ENCODE results near the gene CCDC177.

Gene CCDC177

GRCh38 chr14:69529563-69529962, 45.1 kb downstream of the CCDC177 start:
- no peak for TF ChIP-seq CTCF (IDR thresholded peaks at IDR 0.05; ENCODE audit: insufficient read depth, low read length, poor library complexity, severe bottlenecking)
- no peak for TF ChIP-seq EZH2phosphoT487 (conservative IDR thresholded peaks at IDR 0.05; ENCODE audit: low read length)
- Histone ChIP-seq H3K27ac (ENCODE audit: low read depth, low read length) (no peak overlapping the region), H3K9me3 (ENCODE audit: insufficient read depth, low read length) (no peaks in the 10 kb centered on the region)

GRCh38 chr14:69528930-69529329, 45.7 kb downstream of the CCDC177 start:
- no peak overlapping the region for H3K9ac ChIP-seq (ENCODE audit: low read length)
- H3K4me3 ChIP-seq (ENCODE audit: insufficient read depth, low read length, poor library complexity, severe bottlenecking), result no peak overlapping the region
- H3K27me3 ChIP-seq (ENCODE audit: low read length), result no peaks in the 10 kb centered on the region
- no peaks in the 10 kb centered on the region for H3K9me2 ChIP-seq (replicated peaks; ENCODE audit: insufficient read depth, low read length)
- no peaks in the 10 kb centered on the region for H3F3A ChIP-seq (ENCODE audit: insufficient read depth)
- H3K4me2 ChIP-seq (ENCODE audit: low read depth, low read length, poor library complexity, severe bottlenecking), result no peak overlapping the region
- no peak overlapping the region for H2AFZ ChIP-seq (ENCODE audit: low read depth, low read length, severe bottlenecking)
- no peaks in the 10 kb centered on the region for H4K20me1 ChIP-seq (ENCODE audit: low read depth, low read length)
- no peaks in the 10 kb centered on the region for H3K9me3 ChIP-seq (ENCODE audit: insufficient read depth, low read length)
- H3K36me3 ChIP-seq (ENCODE audit: low read length), result no peaks in the 10 kb centered on the region
- TF ChIP-seq CTCF (IDR thresholded peaks at IDR 0.05; ENCODE audit: insufficient read depth, low read length, poor library complexity, severe bottlenecking) (no peak), EZH2phosphoT487 (conservative IDR thresholded peaks at IDR 0.05; ENCODE audit: low read length) (no peak)
- no peak overlapping the region for H3K27ac ChIP-seq (ENCODE audit: low read depth, low read length)
- no peaks in the 10 kb centered on the region for H3K79me2 ChIP-seq (ENCODE audit: insufficient read depth, low read length)

More at GRCh38 chr14:69529563-69529962, 45.1 kb downstream of the CCDC177 start:
- Histone ChIP-seq H2AFZ (ENCODE audit: low read depth, low read length, severe bottlenecking) (no peak overlapping the region), H3K4me3 (ENCODE audit: insufficient read depth, low read length, poor library complexity, severe bottlenecking) (no peak overlapping the region), H3K27me3 (ENCODE audit: low read length) (no peaks in the 10 kb centered on the region), H3K9ac (ENCODE audit: low read length) (no peak overlapping the region), H3K9me2 (replicated peaks; ENCODE audit: insufficient read depth, low read length) (no peaks in the 10 kb centered on the region), H3K79me2 (ENCODE audit: insufficient read depth, low read length) (no peaks in the 10 kb centered on the region), H3K4me2 (ENCODE audit: low read depth, low read length, poor library complexity, severe bottlenecking) (no peak overlapping the region), H3K36me3 (ENCODE audit: low read length) (no peaks in the 10 kb centered on the region), H4K20me1 (ENCODE audit: low read depth, low read length) (no peaks in the 10 kb centered on the region), H3F3A (ENCODE audit: insufficient read depth) (no peaks in the 10 kb centered on the region)

- Histone ChIP-seq H3F3A (ENCODE audit: insufficient read depth) (no peaks in the 10 kb centered on the region), H3K36me3 (ENCODE audit: low read length) (no peaks in the 10 kb centered on the region), H3K9ac (ENCODE audit: low read length) (no peak overlapping the region), H3K27me3 (ENCODE audit: low read length) (no peaks in the 10 kb centered on the region), H3K79me2 (ENCODE audit: insufficient read depth, low read length) (no peaks in the 10 kb centered on the region), H3K4me3 (ENCODE audit: insufficient read depth, low read length, poor library complexity, severe bottlenecking) (no peak overlapping the region), H3K9me2 (replicated peaks; ENCODE audit: insufficient read depth, low read length) (no peaks in the 10 kb centered on the region), H2AFZ (ENCODE audit: low read depth, low read length, severe bottlenecking) (no peak overlapping the region), H4K20me1 (ENCODE audit: low read depth, low read length) (no peaks in the 10 kb centered on the region), H3K4me2 (ENCODE audit: low read depth, low read length, poor library complexity, severe bottlenecking) (no peak overlapping the region), H3K27ac (ENCODE audit: low read depth, low read length) (no peak overlapping the region), H3K9me3 (ENCODE audit: insufficient read depth, low read length) (no peaks in the 10 kb centered on the region)
- TF ChIP-seq CTCF (IDR thresholded peaks at IDR 0.05; ENCODE audit: insufficient read depth, low read length, poor library complexity, severe bottlenecking) (no peak), EZH2phosphoT487 (conservative IDR thresholded peaks at IDR 0.05; ENCODE audit: low read length) (no peak)
Measured at GRCh38 chr14:69528143-69528542, 46.5 kb downstream of the CCDC177 start.

Data from SU-DHL-6 (cell line).